Nucleus accumbens (tissue), 56 donors: ENCODE data around the gene TMEM109.

Experiments used
- DNase-seq, 56 donors: peaks; one replicate each; lab custom pipeline; 2025; lab: John Stamatoyannopoulos, UW

TMEM109 gene

GRCh38 chr11:60878245-60879101 is 35.5 kb upstream of the TMEM109 start:
- DNase-seq = no peak

GRCh38 chr11:60879104-60879503 is 34.9 kb upstream of the TMEM109 start:
- DNase-seq = no peak

- no peak for DNase-seq
Observed at GRCh38 chr11:60879971-60880588, 33.9 kb upstream of the TMEM109 start.

DNA sequence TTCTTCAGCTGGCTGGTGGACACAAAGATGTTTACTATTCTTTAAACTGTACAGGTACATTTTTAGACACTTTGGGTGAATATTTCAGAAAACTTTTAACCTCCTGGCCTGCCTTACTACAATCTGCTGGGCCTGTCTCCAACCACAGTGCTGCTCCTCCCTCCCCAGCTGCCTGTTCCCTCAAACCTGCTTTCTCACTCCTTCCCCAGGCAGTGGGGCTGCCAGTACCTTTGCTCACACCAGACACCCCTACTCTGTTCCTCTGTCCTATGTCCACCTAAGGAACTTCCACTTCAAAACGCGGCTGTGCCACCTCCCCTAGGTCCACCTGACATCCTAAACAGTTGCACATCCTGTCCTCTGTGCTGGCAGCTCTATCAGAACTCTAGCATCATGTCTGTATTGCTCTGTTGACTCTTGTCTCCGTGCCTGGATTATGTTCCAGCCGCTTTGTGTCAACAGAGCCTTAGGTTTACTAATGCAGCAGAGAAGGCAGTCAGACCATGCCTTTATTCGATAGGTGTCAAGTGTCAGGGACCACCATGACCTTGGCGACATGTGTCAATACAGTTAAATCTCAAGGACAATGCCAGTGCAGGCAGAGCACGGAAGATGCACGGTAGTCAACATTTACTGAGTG is 33.2 kb upstream of the TMEM109 start:
- DNase-seq = no peak

- peak in 8 of 56 donors; percentile 5 to 43 (median 18) for DNase-seq
Observed at GRCh38 chr11:60887556-60887955, 26.4 kb upstream of the TMEM109 start.

DNA sequence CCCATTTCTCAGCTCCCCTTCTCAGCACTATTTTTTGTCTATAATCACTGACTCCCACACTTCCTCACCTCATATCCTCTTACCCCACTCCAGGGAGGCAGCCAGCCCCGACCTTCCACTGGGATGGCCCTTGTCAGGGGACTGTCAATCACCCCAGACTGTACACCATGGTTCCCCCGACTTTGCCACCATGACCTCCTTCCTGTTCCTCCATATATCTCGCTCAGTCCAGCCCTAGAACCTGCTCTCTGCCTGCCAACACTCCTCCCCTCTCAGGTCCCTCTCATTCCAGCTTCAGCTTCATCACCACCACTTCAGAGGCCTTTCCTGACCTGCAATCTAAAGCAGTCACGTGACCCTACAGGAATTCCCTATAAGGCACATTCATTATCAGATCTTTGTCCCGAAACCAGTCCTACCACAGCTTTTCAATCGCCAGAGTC is 24.1 kb upstream of the TMEM109 start:
- DNase-seq = no peak

DNA sequence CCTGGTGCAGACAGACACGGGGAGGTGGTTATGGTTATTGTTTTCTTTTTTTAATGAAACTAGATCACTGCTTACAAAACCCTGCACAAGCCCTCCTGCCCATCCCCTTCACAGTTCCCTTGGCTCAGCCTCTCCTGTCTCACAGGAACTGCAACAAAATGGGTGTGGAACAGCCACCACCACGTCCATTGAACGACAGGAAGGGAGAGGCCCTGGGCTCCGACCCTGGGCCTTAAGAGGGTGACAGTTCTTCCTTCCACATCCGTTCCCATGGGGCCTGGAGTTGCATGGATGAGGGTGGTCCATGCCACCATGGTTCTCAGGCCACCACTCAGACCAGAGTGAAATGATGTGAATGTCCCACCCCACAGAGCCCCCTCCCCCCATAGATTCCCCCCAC is 23.3 kb upstream of the TMEM109 start:
- no peak for DNase-seq

- DNase-seq = no peak
Observed at GRCh38 chr11:60891103-60891741, 22.7 kb upstream of the TMEM109 start.

DNA sequence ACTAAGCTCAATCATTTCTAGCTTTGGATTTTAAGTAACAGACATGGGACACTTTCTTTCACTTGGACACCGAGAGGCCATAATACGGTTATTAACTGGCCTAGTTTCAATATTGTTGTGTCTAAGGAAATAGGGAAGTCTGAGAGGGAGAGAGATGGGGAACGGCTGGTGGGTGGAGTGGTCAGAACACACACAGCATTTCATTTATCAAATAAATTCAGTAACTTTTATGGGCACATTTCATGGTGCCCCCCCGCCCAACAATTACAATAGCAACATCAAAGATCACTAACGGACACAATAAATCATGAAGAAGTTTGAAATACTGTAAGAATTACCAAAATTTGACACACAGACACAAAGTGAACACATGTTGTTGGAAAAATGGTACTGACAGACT is 18.3 kb upstream of the TMEM109 start:
- DNase-seq = no peak

DNA sequence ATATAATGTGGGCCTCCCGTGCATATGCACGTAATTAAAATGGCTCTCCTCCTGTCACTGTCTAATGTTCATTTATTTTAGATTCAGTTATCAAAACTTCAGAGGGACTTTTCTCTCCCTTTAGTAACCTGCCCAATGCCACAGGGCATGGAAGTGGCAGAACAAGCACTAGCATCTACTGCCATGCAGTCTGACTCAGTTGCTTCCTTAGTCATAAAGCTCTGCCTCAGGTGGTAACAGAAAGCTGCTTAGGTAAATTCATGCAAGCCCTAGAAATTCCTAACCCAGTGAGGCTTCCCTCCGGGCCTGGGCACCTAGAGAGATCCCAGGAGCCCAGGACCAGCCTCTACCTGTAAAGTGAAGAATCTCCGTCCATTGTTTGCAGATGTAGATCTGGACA is 16.5 kb upstream of the TMEM109 start:
- DNase-seq = no peak

DNA sequence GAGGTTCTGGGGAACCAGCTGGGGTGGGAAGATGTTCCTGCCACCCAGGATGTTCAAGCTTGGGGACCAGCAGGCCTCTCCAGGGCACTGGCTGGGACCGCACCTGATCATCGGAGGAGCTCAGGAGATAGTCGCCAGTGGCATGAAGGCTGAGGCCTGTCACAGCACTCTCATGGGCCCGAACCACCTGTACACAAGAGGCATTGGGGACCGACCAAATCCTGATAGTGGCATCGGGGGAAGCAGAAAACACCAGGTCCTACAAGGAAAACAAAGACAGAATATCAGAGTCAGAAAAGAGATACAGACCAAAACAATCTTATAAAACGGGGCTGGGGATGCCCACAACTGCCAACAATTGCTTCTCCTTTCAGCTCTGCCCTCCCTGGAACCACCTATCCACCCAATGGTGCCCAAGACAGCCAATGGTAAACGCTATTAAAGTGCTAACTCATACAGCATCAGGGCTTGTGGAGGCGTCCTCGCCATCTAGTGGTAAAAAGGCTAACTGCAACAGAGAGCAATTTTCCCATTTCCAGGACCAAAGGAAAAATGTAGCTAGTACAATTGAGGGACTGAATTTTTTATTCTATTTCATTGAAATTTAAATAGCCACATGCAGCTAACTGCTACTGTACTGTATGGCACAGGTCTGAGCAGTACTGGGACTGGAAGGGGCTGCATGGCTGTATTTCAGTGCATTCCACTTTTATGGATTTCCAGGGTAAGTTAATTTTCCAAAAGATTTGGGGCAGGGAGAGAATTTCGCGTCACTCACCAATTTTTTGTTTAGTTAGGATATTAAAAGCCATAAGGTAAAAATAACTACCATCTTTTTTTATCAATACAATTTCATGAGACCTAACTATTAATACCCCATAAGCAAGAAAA is 14.7 kb upstream of the TMEM109 start:
- DNase-seq = peak in 13 of 56 donors; percentile 7 to 56 (median 24)

GRCh38 chr11:60899977-60900376 is 14.0 kb upstream of the TMEM109 start:
- no peak for DNase-seq

DNA sequence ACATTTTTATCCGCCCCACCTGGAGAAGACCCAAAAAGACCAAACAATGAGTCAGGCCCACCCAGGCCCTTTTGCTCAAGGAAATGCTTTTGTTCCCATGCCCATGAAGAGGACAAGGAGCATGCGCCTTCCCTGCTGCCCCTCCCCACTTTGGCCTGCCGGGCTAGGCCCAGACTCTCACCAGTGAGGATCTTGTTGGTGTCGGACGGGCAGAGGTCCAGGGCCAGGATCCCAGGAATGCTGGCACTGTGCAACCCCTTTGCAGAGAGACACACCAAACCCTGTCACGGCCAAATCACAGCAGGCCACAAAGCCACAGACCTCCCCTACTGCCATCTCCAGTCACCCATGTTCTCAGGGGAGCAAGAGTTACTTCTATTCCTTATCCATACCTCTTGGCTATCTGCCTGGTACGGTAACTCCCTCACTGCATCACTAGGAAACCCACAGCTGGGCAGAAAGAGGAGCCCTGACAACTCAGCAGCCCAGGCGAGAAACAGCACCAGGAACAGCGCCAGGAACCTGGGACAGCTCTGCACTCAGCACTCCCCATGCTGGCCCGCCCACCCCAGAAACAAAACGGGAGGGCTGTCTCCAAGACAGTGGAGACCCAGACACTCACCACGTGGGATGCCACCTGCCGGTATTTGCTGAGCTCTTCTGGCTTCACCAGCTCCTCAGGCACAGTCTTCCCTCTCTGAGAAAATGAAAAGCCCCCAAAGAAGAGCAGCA is 13.1 kb upstream of the TMEM109 start:
- peak in 4 of 56 donors; percentile 13 to 63 (median 28) for DNase-seq

DNA sequence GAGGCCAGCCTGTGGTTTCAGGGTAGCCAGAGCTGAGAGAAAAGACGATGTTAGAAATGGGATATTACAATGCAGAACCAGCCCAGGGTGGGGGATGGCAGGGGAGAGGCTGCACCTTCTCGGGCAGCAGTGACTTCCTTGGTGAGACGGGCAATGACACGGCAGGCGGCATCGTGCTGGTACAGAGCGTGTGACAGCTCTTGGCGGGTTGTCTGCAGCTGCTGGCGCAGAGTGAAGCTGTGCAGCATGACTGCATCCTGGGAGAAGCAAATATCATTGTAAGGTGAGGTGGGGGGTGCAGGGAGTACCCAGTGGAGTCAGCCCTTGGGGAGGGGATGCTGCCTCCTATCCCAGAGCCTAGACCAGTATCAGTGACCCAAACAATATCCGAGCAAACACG is 11.3 kb upstream of the TMEM109 start:
- no peak for DNase-seq

GRCh38 chr11:60905047-60905446 is 8.9 kb upstream of the TMEM109 start:
- no peak for DNase-seq

GRCh38 chr11:60905551-60906113 is 8.3 kb upstream of the TMEM109 start:
- DNase-seq = peak in 3 of 56 donors; percentile 30 to 59 (median 52)

- DNase-seq = peak; percentile 46 to 98 (median 94)
Observed at GRCh38 chr11:60906132-60906972, 7.6 kb upstream of the TMEM109 start, which contains the start of gene PRPF19. Gene PRPF19, minus strand, starts transcription at chr11:60906585. Its CDS starts 203 bp downstream, at chr11:60906382.

DNA sequence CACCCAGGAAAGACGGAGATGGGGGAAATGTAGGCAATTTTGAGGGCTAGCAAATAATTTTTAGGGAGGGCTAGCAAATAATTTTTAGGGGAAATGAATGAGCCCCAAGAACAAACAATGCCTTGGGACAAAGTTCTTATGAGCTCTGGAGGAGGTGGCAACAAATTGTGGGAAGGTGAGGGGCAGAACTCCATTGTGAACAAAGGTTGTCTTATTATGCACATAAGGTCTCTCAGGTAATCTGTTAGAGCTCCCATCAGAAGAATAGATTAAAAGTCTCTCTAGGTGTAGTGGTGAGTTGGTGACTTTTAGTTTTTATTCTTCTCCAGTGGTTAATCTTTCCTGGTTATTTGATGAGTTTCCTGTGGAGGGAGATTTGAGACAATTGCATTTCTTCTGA is 5.2 kb upstream of the TMEM109 start:
- DNase-seq = no peak
